ENCODE measurements around the gene ADGRE3. TPM values are rescaled to one million over a fixed set of nuclear protein-coding genes. Genes with fewer than 3 reads are reported as not detected.

The ADGRE3 gene
- total and polyA plus RNA-seq, 7 donors: 0.11 to 0.27 TPM; not detected in 5

DNA sequence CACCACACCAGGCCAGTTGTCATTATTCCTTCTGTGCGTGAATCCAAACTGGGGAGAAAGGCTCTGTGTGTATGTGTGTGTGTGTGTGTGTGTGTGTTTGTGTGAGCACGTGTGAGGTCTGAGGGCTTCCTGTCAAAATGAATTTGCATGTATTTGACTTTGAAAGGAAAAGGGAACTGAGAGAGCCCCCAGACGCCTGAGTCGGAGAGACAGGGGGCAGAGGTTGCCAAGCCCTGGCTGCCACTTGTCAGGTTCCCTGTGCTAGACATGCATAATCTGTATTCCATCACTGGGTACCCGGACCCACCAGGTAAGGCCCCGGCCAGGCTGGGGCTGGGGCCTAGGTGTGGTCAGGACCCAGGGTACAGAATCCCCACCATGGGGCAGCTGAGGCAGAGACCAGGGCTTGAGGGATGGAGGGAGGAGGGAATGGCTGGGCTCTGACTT is 91.7 kb downstream of the ADGRE3 start, which contains the start of gene CLEC17A:
CLEC17A (plus strand) TSS at position 191 of the 447 bp plus-strand sequence; CDS start at position 268, 77 bp downstream.
- intact Hi-C loops (cut with DNase I): no loop called here
- Histone ChIP-seq H3K4me1 (no peaks in the 10 kb centered on the region), H3K9me3 (no peaks in the 10 kb centered on the region), H3K4me3 (no peak within 1 kb of the TSS), H3K36me3 (ENCODE audit: insufficient read depth in 1 of 2, low read depth in 1 of 2) (no peaks in the 10 kb centered on the region), H3K27me3 (ENCODE audit: insufficient read depth in 3 of 3, low read length in 2 of 3) (peaks cover 0 to 4% (median 0%) of the 10 kb centered on the region in 3 donors), H3K27ac (no peak within 1 kb of the TSS)
- no peak for ATAC-seq
- TF ChIP-seq, protein P1, sequence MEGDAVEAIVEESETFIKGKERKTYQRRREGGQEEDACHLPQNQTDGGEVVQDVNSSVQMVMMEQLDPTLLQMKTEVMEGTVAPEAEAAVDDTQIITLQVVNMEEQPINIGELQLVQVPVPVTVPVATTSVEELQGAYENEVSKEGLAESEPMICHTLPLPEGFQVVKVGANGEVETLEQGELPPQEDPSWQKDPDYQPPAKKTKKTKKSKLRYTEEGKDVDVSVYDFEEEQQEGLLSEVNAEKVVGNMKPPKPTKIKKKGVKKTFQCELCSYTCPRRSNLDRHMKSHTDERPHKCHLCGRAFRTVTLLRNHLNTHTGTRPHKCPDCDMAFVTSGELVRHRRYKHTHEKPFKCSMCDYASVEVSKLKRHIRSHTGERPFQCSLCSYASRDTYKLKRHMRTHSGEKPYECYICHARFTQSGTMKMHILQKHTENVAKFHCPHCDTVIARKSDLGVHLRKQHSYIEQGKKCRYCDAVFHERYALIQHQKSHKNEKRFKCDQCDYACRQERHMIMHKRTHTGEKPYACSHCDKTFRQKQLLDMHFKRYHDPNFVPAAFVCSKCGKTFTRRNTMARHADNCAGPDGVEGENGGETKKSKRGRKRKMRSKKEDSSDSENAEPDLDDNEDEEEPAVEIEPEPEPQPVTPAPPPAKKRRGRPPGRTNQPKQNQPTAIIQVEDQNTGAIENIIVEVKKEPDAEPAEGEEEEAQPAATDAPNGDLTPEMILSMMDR (IDR thresholded peaks at IDR 0.05): no peak
- WGBS, 3 donors: 39 to 53% (median 45%) methylated on average over 6 of the region's 6 CpGs
- no peak for DNase-seq

DNA sequence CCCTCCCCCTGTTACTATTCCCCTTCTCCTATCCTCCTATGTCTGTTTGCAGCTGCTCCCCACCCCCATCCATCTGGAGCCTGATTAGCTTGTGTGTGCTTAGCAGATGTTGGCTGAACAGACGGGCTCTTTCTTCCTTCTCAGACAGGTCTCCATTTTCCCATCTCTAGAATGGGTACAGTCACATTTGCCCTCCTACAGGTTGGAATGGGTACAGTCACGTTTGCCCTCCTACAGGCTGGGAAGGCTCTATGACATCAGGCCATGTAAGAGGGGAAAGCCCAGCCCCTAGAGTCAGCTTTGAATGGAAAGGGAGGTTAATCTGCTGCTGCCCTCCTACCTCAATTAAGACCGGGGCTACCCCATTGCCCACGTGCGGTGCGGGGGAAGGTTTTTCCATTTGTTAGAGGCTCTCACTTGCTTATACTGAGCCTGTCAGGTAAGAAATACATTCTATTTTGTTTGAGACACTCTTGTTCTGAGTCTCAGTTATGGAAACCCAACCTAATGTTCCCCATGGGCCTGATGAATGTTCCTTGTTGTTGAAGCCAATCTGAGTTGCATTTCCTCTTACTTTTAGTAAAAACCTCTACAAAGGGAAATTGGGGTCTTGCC is 93.9 kb downstream of the ADGRE3 start:
- Histone ChIP-seq H3K4me1 (no peaks in the 10 kb centered on the region), H3K4me3 (no peak overlapping the region), H3K27ac (no peak overlapping the region), H3K9me3 (no peaks in the 10 kb centered on the region), H3K27me3 (ENCODE audit: insufficient read depth in 3 of 3, low read length in 2 of 3) (no peaks in the 10 kb centered on the region), H3K36me3 (ENCODE audit: insufficient read depth in 1 of 2, low read depth in 1 of 2) (no peaks in the 10 kb centered on the region)
- ATAC-seq (no peak), DNase-seq (no peak)
- TF ChIP-seq, protein P1 (IDR thresholded peaks at IDR 0.05): no peak
- WGBS, 3 donors: 51 to 66% (median 58%) methylated on average over 6 of the region's 6 CpGs
- intact Hi-C loops (cut with DNase I): no loop called here

DNA sequence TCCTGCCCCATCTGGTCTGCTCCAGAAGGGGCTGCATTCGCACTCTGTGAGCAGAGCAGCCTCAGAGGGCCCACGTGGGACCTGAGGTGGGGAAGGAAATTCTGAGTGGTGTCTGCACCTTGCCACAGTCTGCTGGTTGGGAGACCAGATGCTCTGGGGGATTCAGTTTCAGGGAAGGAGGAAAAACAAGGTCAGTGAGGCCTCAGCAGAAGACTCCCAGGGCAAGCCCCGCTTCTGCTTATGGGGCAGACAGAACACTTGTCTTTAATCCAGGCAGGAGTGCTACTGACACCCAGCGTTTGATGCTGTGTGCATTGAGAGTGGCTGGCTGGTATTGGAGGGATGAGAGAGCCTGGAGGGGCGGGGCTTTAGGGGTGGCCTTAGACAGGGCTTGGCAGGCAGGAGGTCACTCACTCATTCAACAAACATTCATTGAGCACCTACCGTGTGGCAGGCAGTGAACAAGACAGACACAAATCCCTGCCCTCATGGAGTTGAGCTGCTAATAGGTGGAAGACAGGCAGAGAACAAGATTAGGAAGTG is 96.7 kb downstream of the ADGRE3 start:
- 50 to 54% (median 53%) methylated on average over 6 of the region's 6 CpGs for whole genome bisulfite sequencing, 3 donors
- intact Hi-C loops (cut with DNase I): loop anchor here (10.0 kb wide), 2 partner anchors 107 to 307 kb away; partner anchors contain the start of gene OR7A17 (in 1 of the 2)

DNA sequence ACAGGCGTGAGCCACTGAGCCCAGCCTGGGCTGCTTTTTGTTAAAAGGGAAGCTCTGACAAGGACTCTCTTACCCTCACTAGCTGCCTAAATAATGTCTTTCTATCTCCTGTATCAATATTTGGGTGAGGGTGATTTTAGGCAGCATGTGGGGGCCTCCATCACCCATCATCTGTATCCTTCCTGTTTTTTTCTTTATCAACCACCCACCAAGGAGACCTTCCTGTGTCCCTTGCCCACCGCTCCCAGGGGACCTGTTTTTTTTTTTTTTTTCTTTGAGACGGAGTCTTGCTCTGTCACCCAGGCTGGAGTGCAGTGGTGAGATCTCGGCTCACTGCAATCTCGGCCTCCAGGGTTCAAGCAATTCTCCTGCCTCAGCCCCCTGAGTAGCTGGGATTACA is 97.4 kb downstream of the ADGRE3 start:
- Histone ChIP-seq H3K9me3 (no peaks in the 10 kb centered on the region), H3K36me3 (ENCODE audit: insufficient read depth in 1 of 2, low read depth in 1 of 2) (no peaks in the 10 kb centered on the region), H3K27ac (no peak overlapping the region), H3K27me3 (ENCODE audit: insufficient read depth in 3 of 3, low read length in 2 of 3) (no peaks in the 10 kb centered on the region), H3K4me3 (no peak overlapping the region), H3K4me1 (peaks cover 2% of the 10 kb centered on the region)
- 73 to 87% (median 79%) methylated on average over 5 of the region's 5 CpGs for WGBS, 3 donors
- DNase-seq (no peak), ATAC-seq (no peak)
- TF ChIP-seq, protein P1 (IDR thresholded peaks at IDR 0.05): no peak
- intact Hi-C loops (cut with DNase I): loop anchor here (10.0 kb wide), 2 partner anchors 108 to 308 kb away; partner anchors contain the start of gene OR7A17 (in 1 of the 2)

More for the DNA sequence above, 96.7 kb downstream of the ADGRE3 start:
- TF ChIP-seq, protein P1 (IDR thresholded peaks at IDR 0.05): no peak
- H3K4me3 ChIP-seq: no peak overlapping the region
- no peaks in the 10 kb centered on the region for H3K36me3 ChIP-seq (ENCODE audit: insufficient read depth in 1 of 2, low read depth in 1 of 2)
- ATAC-seq (no peak), DNase-seq (no peak)
- no peaks in the 10 kb centered on the region for H3K27me3 ChIP-seq (ENCODE audit: insufficient read depth in 3 of 3, low read length in 2 of 3)
- no peak overlapping the region for H3K27ac ChIP-seq
- no peaks in the 10 kb centered on the region for H3K9me3 ChIP-seq
- H3K4me1 ChIP-seq: no peaks in the 10 kb centered on the region
